Spleen (tissue), 11 donors: ENCODE data around the gene MORC1. TPM values are rescaled to one million over a fixed set of nuclear protein-coding genes. Genes with fewer than 3 reads are reported as not detected.

ENCODE experiments used
- DNase-seq: peaks from one replicate; pipeline ENCODE4 v3.0.0-alpha.2; 2020
- H3K27ac ChIP-seq, 8 donors: fragments of 200-600 bp; sonication (generic) in 7 of 8; 1 replicate in 4 of 8; 2 replicates in 4 of 8; pipeline versions ENCODE4 v1.5.0 to v1.8.0; 2016 to 2021; ENCODE audit warnings: inconsistent platforms in 4 of 8, mild to moderate bottlenecking in 4 of 8, moderate library complexity in 1 of 8
- H3K27me3 ChIP-seq, 7 donors: fragments of 200-600 bp; sonication (generic) in 6 of 7; replicated peaks in 1 of 7; 1 replicate in 4 of 7; 2 replicates in 3 of 7; pipeline versions ENCODE4 v1.5.0 to v1.8.0; 2016 to 2021; ENCODE audit warnings: inconsistent platforms in 3 of 7, mild to moderate bottlenecking in 1 of 7
- H3K36me3 ChIP-seq, 6 donors: fragments of 200-600 bp; sonication (generic) in 5 of 6; 1 replicate in 4 of 6; 2 replicates in 2 of 6; pipeline versions ENCODE4 v1.5.0 to v1.8.0; 2016 to 2021; ENCODE audit warnings: inconsistent platforms in 2 of 6
- H3K4me1 ChIP-seq, 6 donors: fragments of 200-600 bp; sonication (generic) in 5 of 6; 1 replicate in 3 of 6; 2 replicates in 3 of 6; pipeline versions ENCODE4 v1.5.0 to v1.8.0; 2016 to 2021; ENCODE audit warnings: inconsistent platforms in 3 of 6
- H3K4me3 ChIP-seq, 8 donors: fragments of 200-600 bp; sonication (generic) in 7 of 8; 1 replicate in 4 of 8; 2 replicates in 4 of 8; pipeline versions ENCODE4 v1.5.0 to v1.8.0; 2016 to 2021; ENCODE audit warnings: inconsistent platforms in 4 of 8, mild to moderate bottlenecking in 4 of 8, moderate library complexity in 2 of 8
- H3K9me3 ChIP-seq, 8 donors: fragments of 200-600 bp; sonication (generic) in 7 of 8; 1 replicate in 4 of 8; 2 replicates in 4 of 8; pipeline versions ENCODE4 v1.5.0 to v1.8.0; 2016 to 2021; ENCODE audit warnings: inconsistent platforms in 4 of 8
- CTCF ChIP-seq, 11 experiments: fragments of 200-600 bp in 7 of 11; fragments of 450-650 bp in 4 of 11; sonication (generic) in 4 of 11; IDR thresholded peaks in 8 of 11; conservative IDR thresholded peaks in 3 of 11; 1 replicate in 7 of 11; 2 replicates in 4 of 11; pipeline versions ENCODE4 v1.4.0 to v1.8.0; 2016 to 2021; ENCODE audit warnings: antibody characterized with exemption in 11 of 11, inconsistent platforms in 4 of 11, mild to moderate bottlenecking in 1 of 11
- POLR2A ChIP-seq, 3 donors: fragments of 450-650 bp; IDR thresholded peaks; one replicate each; pipeline ENCODE4 v1.5.1; 2017; ENCODE audit warnings: antibody characterized with exemption in 3 of 3, mild to moderate bottlenecking in 1 of 3
- POLR2AphosphoS5 ChIP-seq, 3 donors: sonication (generic); formaldehyde crosslinking; IDR thresholded peaks; one replicate each; pipeline ENCODE4 v1.5.1; 2017; ENCODE audit warnings: antibody characterized with exemption in 3 of 3
- WGBS, 5 donors: extraction: QIAGEN DNeasy Blood & Tissue Kit in 3 of 5; methylation state at CpG; one replicate each; pipeline versions ENCODE4 v1.1.5 to v1.1.7; 2013 to 2018; 5-methylcytosine and 5-hydroxymethylcytosine counted together
- intact Hi-C: fragments of 100-400 bp; cut with DNase I; formaldehyde crosslinking; loops from one replicate; pipeline ENCODE4 v1.15.0; 2023; ENCODE audit warnings: low total_unique reads
- polyA plus RNA-seq, 3 donors: library from polyadenylated mRNA; stranded (reverse); fragments of 200-250 nt; gene quantifications; one replicate each; pipeline ENCODE4 v1.2.1, GENCODE V29; 2013
- total RNA-seq, 7 donors: library from RNA; depleted of rRNA in 3 of 7; stranded (reverse); fragments of >200 nt in 3 of 7; fragmentation: NEBNext Ultra II Directional in 4 of 7; extraction: Animal tissue kit (Norgen Biotek cat#: 25700) in 4 of 7; gene quantifications; one replicate each; pipeline versions ENCODE4 v1.1.0 to v1.2.1, GENCODE V29; 2016 to 2021
- donor health status: healthy with polysubstance abuse.
- donor health status: DM: no; HTN: no; CAD: no; lungs with moderate emphysema.
- donor health status: DM: no; HTN: no; CAD: no.
- donor health status: Bipolar disorder and iron deficiency.
- donor health status: healthy.
- donor health status: DM: no; HTN: no; CAD: no.
- donor health status: DM: yes; HTN: yes; CAD: no.

Gene MORC1
- total and polyA plus RNA-seq, 10 donors, result 0.03 to 0.24 (median 0.13) TPM; not detected in 6

GRCh38 chr3:109132801-109133473 lies 15.0 kb upstream of the MORC1 start:
- no peaks in the 10 kb centered on the region for H3K27me3 ChIP-seq
- 79 to 94% (median 89%) methylated on average over 5 of the region's 5 CpGs for WGBS, 5 donors
- no peaks in the 10 kb centered on the region for H3K4me1 ChIP-seq
- TF ChIP-seq CTCF (IDR thresholded peaks at IDR 0.05 in 8 of 11, conservative IDR thresholded peaks at IDR 0.05 in 3 of 11) (no peak), POLR2A (IDR thresholded peaks at IDR 0.05) (no peak), POLR2AphosphoS5 (IDR thresholded peaks at IDR 0.05) (no peak)
- no peaks in the 10 kb centered on the region for H3K9me3 ChIP-seq
- H3K4me3 ChIP-seq, result no peak overlapping the region
- no peak for DNase-seq
- no peaks in the 10 kb centered on the region for H3K36me3 ChIP-seq
- H3K27ac ChIP-seq, result no peak overlapping the region
- intact Hi-C loops, result no loop called here

- TF ChIP-seq CTCF (IDR thresholded peaks at IDR 0.05 in 8 of 11, conservative IDR thresholded peaks at IDR 0.05 in 3 of 11) (no peak), POLR2A (IDR thresholded peaks at IDR 0.05) (no peak), POLR2AphosphoS5 (IDR thresholded peaks at IDR 0.05) (no peak)
- no peaks in the 10 kb centered on the region for H3K36me3 ChIP-seq
- no peak for DNase-seq
- H3K4me3 ChIP-seq, result no peak overlapping the region
- H3K27ac ChIP-seq, result no peak overlapping the region
- H3K27me3 ChIP-seq, result no peaks in the 10 kb centered on the region
- H3K9me3 ChIP-seq, result no peaks in the 10 kb centered on the region
- intact Hi-C loops, result no loop called here
- no peaks in the 10 kb centered on the region for H3K4me1 ChIP-seq
- WGBS, 5 donors, result 63 to 80% (median 69%) methylated on average over 4 of the region's 4 CpGs
Measured at GRCh38 chr3:109131276-109131675, 13.3 kb upstream of the MORC1 start.

GRCh38 chr3:109127553-109127952 lies 9.6 kb upstream of the MORC1 start:
- intact Hi-C loops, result no loop called here
- no peak for TF ChIP-seq CTCF (IDR thresholded peaks at IDR 0.05 in 8 of 11, conservative IDR thresholded peaks at IDR 0.05 in 3 of 11)
- no peak for TF ChIP-seq POLR2A (IDR thresholded peaks at IDR 0.05)
- TF ChIP-seq POLR2AphosphoS5 (IDR thresholded peaks at IDR 0.05), result no peak
- 66 to 87% (median 81%) methylated on average over 2 of the region's 2 CpGs for WGBS, 5 donors

GRCh38 chr3:109125902-109126301 lies 8.0 kb upstream of the MORC1 start:
- intact Hi-C loops, result no loop called here
- no peaks in the 10 kb centered on the region for H3K4me1 ChIP-seq
- H3K4me3 ChIP-seq, result no peak overlapping the region
- no peak for TF ChIP-seq POLR2A (IDR thresholded peaks at IDR 0.05)
- TF ChIP-seq CTCF (IDR thresholded peaks at IDR 0.05 in 8 of 11, conservative IDR thresholded peaks at IDR 0.05 in 3 of 11), result no peak
- TF ChIP-seq POLR2AphosphoS5 (IDR thresholded peaks at IDR 0.05), result no peak
- H3K27ac ChIP-seq, result no peak overlapping the region
- H3K36me3 ChIP-seq, result no peaks in the 10 kb centered on the region
- no peaks in the 10 kb centered on the region for H3K27me3 ChIP-seq
- DNase-seq, result no peak
- H3K9me3 ChIP-seq, result no peaks in the 10 kb centered on the region

More at GRCh38 chr3:109127553-109127952, 9.6 kb upstream of the MORC1 start:
- Histone ChIP-seq H3K4me1 (no peaks in the 10 kb centered on the region), H3K9me3 (no peaks in the 10 kb centered on the region), H3K4me3 (no peak overlapping the region), H3K27ac (no peak overlapping the region), H3K36me3 (no peaks in the 10 kb centered on the region), H3K27me3 (no peaks in the 10 kb centered on the region)
- no peak for DNase-seq
